Activated T-cell treated with anti-CD3 and anti-CD28 coated beads for 24 hours (primary cell): ENCODE data around the gene GALT.
"Not testable (repeated sequence)": the region's sequence is repeated elsewhere in the genome, so short reads cannot be mapped to it uniquely, and the experiment has no call there.

ENCODE experiments used
- DNase-seq: peaks from one replicate; pipeline ENCODE4 v3.0.0-alpha.2; 2020; ENCODE audit warnings: low read depth

Gene GALT

DNA sequence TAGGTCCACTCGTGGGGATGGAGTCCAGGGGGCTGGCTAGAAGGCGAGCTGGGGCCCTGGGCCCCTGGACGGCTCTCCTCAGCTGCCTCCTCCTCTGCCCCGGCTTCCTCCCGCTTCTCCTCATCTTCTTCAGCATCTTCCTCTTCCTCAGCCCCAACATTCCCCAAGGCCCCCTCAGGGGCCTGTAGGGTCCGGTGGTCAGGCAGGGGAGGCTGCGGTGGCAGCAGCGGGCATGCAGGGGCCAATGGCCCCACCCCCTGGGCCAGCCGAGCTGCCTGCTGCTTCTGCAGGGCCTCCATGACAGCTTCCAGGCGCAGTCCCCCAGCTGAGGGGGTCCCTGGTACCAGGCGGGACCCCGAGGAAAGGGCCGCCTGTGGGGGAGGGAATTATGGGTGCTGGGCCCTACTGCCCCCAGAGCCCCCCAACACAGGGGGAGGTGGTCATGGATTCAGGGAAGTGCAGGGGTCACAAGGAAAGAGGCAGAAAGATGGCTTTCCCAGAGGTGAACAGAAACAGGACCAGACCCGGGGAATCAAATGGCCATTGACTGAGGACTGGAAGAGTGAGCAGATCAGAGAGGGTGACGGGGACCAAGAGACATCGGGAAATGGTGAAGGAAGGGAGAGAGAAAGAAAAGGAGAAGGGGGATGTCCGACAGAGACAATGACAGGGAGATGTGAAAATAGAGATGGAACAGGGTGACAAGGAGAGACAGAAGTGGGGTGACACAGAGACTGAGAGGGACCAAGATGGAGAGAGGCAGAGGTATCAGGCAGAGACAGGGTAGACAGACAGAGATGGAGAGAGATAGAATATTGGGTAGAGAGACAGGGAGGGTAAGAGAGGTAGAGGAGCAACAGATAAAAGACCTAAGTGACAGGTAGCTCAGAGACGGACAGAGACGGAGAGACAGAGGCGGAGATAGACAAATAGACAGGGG, 18.5 kb upstream of the GALT start:
- no peak for DNase-seq

DNA sequence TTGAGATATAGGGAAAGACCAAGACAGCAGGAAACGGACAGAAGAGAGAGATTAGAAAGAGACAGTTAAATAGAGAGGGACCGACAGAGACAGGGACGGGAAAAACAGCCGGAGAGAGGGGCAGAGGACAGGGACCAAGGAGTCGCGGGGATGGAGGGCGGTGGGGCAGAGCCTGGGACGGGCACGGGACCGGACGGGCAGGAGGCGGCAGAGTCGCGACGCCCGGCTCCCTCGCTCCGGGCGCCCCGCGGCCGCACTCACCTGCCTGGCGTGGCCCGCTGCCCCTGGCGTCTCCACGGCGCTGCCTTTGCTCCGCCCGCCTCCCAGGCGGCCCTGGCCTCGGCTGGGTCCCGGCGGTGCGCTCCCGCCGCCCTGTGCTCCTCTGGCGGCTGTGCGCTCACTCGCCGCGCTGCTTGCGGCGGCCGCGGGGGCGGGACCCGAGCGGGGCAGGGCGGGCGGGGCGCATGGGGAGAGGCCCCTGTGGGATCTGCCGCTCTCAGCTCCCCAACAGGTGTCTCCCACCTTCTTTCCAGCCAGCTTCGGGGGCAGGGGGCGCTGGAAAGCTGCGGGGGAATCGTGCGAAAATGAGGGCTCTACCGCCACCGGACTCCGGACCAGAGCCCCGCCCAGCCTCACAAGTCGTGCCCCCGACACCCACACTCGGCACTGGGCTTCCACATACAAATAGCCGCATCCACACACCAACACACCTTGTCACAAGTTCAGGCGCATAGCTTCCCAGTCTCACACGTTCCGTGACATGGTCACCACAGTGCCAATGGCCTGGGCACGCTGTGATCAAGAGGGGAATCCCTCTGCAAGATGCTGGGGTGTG, 17.6 kb upstream of the GALT start, which contains the start of gene ARID3C:
Gene ARID3C, minus strand, starts transcription at position 411 of the 835 bp plus-strand sequence. CDS start 1,052 bp downstream, outside the sequence.
- DNase-seq: peak; percentile 35

GRCh38 chr9:34629491-34629808, 17.0 kb upstream of the GALT start:
- no peak for DNase-seq

GRCh38 chr9:34630402-34631154, 15.9 kb upstream of the GALT start:
- DNase-seq: no peak

DNA sequence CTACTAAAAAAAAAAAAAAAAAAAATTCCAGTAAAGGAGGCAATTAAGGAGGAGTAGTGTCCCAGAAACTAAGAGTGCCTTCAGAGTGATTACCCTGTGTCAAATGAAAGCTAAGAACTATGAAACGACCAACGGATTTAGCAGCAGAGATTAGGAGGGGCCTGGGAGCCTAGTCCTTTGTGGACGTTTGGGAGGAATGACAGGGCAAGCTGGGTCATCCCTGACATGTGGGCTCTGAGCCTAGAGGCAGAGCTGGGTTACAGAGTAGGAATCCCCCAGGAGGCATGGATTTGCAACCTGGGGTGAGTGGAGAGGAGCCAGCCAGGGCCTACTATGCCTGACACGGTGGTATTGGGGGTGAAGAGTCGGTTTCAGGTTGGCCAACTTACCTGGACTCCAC, 13.3 kb upstream of the GALT start:
- no peak for DNase-seq

DNA sequence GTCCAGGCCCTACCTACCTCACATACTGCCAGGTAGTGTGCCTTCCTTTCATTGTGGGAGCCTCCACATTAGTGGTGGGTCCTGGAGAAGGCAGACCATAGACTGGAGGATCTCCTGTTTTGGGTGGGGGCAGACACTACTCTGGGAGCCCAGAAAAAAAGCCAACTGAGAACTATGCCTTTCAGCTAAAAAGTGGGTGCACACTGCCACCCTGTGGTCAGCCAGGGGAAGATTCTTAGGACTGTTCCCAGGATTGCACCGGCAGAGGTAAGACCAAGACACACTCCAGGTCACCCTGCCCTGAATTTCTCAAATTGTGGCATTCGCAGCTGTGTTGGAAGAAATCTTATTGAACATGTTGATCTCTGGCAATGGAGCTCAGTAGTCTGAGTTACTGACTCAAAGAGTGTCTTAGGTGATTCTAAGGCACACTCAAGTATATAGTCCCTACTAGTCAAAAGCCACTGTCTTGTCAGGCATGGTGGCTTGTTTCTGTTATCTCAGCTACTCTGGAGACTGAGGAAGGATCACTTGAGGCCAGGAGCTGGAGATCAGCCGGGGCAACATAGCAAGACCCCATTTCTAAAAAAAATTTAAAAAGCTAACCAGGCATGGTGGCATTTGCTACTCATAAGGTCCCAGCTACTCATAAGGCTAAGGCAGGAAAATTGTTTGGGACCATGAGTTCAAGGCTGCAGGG, 12.5 kb upstream of the GALT start:
- DNase-seq: peak; percentile 62

DNA sequence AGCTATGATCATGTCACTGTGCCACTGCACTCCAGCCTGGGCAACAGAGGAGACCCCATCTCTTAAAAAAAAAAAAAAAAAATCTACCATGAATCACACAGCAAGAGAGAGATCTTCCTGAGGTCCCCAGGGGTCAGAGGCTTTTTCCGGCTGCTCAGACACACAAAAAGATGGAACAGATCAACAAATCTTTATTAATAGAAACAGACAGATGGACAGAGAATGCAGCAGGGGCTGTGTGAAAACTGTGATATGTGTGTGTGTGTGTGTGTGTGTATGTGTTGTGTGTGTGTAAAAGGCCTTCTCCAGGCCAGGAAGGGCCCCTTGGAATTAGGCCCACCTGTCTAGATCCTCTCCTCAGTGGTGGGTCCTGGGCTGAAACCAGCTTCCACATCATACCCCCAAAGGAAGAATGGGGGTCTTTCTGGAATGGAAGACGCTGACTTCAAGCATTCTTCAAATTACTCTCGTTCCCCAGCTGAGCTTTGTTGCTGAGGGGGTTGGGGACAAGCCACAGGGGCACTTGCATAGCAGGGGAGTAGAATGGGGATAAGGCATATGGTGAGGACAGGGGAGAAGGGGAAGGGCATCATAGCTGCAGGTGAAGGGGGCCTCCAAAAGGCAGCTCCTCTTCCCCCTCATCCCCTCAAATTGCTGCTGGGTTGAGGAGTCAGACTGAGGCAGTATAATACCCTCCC, 11.8 kb upstream of the GALT start:
- DNase-seq: no peak

DNA sequence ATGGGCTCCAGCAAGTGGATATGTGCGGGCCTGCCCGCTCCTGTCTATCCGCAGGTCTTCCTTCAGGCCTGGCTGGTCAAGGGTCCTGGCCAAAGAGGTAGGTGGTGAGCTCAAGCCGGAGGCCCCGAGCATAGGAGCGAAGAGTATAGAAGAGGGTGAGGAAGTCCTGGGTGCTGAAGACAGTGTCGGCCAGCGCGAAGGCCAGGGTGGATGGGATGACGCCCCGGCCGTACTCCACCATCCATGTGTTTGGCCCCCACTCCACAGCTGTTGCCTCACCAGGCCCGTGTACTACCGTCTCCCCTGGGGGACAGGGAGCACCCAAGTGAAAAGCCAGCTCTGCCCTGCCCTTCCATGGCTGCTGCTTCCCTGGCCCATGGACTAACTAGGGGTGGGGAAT, 10.9 kb upstream of the GALT start:
- DNase-seq: no peak

DNA sequence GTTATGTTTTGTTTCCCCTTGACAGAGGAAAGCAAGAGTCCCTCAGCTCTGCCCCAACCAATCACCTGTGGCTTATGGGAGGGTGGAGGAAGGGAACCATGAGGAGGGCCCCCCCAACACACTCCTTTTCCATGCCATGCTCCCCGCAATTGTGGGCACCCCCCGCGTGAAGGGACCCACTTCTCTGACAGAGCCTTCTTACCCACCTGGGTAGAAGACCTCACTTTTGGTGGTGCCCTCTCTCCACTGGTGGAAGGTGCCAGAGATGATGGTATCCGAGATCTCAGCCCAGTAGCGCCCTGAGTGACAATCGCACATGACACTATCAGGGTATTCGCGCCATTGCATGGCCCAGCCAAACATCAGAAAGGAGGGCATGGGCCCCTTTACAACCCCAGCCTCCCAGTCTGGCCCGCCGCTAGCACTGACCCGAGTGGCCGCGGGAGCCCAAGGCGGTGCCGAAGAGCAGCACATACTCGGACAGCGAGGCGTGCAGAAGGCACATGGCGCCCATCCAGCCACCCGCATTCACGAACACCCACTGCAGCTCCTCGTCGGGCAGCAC, 9.6 kb upstream of the GALT start:
- DNase-seq: peak; percentile 12

DNA sequence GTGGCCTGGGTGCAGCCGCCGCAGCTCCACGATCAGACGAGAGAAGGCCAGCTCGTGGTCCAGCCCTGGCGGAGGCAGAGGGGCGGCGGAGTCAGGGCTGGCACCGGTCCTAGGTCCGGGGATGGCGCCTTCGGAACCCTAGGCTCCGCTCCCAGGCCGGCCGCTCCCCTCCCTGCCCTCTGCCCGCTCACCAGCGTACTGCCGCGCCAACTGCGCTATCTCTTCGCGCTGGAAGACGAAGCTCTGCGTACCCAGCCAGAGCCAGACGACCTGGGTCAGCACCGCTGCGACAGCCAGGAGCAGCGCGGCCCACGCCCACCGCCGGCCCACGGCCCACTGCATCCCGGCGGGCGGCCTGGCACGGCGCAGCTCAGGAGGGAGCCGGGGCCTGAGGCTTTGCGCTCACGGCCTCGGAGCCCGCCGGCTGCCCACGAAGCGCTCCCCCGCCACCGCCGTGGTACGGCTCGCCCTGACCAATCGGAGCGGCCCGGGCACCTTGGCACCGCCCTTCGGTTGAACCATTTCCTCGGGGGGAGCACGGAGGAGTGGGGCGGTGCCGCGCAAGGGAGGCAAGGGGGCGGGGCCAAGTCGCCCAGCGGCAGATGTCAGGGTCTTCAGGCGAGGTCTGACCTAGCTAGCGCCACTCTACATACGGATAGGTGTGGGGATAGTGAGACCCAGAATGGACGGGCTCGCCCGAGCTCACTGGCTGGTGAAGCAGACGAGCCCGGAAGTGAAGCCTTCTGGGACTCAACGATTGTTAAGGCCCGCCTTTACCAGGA, 8.9 kb upstream of the GALT start, which contains the start of gene SIGMAR1:
Gene SIGMAR1, minus strand, starts transcription at position 432 of the 782 bp plus-strand sequence. Its CDS starts 90 bp downstream, at position 342.
- peak; percentile 89 for DNase-seq

DNA sequence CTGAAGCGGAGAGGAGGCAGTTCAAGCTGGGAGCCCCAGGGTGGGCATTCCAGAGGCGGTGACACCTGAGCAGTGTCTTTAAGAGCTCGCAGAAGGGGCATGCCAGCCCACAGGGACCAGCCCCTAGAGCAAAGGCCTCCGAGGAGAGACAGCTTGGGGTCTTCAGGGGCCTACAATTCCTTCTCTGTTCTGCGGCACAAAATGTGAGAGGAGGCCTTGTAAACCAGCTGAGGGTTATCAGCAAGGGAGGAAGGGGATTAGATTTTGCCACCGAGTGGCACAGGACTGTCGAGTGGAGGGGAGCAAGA, 8.4 kb upstream of the GALT start:
- DNase-seq: no peak

DNA sequence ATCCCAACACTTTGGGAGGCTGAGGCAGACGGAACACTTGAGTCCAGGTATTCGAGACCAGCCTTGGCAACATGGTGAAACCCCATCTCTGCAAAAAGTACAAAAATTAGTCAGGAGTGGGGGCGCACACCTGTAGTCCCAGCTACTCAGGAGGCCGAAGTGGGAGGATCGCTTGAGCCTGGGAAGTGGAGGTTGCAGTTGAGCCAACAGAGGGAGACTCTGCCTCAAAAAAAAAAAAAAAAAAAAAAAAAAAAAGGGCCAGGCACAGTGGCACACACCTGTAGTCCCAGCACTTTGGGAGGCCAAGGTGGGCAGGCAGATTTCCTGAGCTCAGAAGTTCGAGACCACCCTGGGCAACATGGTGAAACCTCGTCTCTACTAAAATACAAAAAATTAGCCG, 7.2 kb upstream of the GALT start:
- DNase-seq: not testable (repeated sequence)

DNA sequence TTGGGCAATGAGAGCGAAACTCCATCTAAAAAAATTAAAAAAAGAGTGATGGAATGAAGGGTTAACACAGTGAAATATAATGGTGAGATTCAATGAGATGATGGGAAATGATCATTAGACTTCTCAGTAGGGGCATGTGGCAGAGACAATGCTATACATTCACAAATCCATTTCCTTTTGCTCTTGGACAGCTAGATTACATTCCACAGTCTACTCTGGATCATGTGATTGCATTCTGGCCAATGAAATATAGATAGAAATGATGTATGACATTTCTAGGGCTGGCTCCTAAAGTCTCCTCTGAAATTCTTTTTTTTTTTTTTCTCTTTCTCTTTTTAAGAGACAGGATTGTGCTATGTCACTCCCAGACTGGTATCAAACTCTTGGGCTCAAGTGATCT, 3.8 kb upstream of the GALT start:
- no peak for DNase-seq

- DNase-seq: no peak
Measured at GRCh38 chr9:34644766-34645314, 1.6 kb upstream of the GALT start.

DNA sequence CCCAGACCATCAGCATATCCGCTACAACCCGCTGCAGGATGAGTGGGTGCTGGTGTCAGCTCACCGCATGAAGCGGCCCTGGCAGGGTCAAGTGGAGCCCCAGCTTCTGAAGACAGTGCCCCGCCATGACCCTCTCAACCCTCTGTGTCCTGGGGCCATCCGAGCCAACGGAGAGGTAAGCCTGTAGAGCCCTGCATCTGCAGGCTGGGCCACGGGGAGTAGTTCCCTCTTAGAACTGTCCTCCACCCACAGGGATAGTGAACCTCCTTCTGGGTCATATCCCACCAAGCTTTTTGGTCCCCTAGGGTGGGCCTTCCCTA, 569 bp downstream of the GALT start:
- no peak for DNase-seq

GRCh38 chr9:34647651-34648050, 1.2 kb downstream of the GALT start:
- DNase-seq: no peak

GRCh38 chr9:34648673-34649072, 2.2 kb downstream of the GALT start:
- no peak for DNase-seq

DNA sequence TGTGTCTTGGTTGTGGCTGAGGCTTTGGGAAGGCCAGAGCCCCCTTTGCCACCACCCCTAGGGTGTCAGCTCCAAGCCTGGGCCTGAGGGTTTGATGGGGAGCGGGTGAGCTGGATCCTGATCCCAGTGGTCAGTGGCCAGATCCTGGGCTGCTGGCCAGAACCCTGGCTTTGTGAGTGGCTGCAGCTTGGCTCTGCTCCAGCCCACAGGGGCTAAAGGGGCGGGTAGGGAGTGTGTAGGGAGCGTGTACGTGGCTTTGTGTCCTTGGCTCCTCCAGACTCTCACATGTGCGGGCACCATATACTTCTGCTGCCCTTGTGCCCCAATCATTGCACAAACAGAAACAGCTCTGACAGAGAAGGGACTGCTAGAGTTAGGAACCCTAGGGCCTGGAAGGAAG, 4.3 kb downstream of the GALT start:
- DNase-seq: no peak

GRCh38 chr9:34651321-34651720, 4.8 kb downstream of the GALT start:
- no peak for DNase-seq
